GM18858 (cell line): ENCODE data around the gene RNASE4.
"Not testable (repeated sequence)": the region's sequence is repeated elsewhere in the genome, so short reads cannot be mapped to it uniquely, and the experiment has no call there.

Experiments
- ATAC-seq: cut with Tn5 transposase; IDR thresholded peaks from one replicate; pipeline ENCODE4 v1.9.1; 2021; ENCODE audit not compliant: unreplicated experiment

The RNASE4 gene

DNA sequence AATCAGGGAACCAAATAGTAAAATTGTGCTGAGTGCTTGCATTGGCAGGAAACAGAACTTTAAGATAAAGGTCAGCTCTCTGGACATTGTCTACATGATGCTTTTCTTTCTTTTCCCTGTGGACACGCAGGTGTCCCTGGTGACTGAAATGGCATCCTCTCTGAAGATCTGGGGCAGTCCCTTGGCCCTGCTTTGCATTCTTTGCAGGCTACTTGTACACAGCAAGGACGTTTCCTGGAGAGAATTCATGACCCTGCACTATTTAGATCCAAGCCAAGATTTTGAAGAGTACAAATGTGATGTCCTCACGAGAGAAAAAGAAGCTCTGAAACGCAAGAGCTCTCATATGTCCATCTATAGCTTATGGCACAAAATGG, 50.1 kb downstream of the RNASE4 start:
- ATAC-seq, result no peak

DNA sequence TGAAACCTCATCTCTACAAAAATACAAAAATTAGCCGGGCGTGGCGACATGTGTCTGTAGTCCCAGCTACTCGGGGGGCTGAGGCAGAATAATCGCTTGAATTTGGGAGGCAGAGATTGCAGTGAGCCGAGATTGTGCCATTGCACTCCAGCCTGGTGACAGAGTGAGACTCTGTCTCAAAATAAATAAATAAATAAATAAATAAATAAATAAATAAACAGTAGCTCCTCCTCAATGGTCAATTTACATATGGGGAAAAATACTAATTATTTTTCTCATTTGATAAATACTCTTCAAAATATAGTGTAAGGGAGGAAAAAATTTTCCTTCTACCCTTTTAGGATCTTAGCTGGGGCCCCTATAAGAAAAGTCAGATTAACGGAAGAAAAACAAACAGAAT, 53.9 kb downstream of the RNASE4 start:
- not testable (repeated sequence) for ATAC-seq

DNA sequence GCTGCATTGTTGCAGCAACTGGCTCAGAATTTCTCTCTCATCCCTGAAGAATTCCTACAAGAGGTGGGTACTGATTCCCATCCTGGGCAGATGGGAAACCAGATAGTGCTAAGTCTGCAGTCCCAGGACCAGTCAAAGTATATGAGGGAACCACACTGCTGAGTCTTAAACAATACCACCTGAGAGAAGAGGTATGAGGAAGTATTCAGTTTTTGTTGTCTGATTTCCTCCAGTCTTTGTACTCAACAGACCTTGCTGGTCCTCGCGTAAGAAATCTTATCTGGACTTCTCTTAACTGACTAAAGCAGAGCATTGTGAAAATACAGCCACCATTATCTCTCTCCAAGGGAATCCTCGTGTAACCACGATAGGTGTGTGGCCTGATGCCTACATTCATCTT, 57.8 kb downstream of the RNASE4 start:
- no peak for ATAC-seq

DNA sequence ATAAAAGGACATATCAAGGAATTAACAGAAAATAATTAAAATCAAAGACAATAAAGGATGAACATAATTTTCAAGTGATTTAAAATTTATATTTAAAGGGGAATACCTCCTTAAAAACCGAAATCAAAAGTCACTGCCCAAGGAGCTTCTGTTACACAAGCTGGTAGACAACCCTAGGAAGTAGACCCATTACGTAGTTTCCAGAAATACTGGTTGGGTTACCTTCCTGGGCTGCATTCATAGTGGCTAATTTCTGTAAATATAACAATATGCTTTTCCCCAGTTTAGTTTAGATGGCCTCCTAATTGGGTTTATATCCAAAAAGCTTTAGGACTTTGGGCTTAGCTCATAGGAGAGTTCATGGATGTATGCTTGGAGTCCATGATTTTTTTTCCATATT, 59.2 kb downstream of the RNASE4 start:
- ATAC-seq, result no peak

DNA sequence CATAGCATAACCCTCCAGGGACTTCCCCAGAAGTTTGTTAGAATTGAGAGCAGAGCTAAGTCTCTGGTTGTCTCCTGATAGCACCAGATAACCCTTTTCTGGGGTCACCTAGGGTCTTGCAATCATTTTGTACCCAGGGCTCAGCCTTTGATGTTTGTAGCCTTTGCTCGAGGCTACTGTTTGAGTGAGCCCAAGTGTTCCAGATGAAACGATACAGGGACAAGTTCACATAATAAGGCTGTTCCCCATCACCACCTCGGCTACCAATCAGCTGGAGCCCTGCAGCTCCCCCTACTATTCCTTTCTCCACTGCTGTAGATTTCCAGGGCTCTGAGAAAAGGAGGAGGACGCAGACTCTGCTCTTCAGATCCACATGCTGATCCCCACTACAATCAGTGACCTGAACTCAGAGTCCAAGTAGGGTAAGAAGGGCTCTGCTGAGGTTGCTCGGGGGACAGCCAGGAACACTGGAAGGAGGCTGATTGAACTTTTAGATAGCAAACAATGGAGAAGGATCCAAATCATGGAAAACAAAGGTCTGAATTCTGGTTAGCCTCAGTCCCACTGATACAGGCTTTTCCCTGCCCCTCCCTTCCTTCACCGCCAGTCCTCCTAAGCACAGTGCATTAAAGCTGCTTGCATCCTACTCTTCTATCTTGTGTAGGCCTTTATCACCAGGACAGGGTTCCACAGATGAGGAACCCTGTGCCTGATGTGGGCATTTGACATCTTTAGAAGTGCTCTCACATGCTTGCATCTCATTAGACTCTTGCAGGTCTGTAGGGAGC, 61.4 kb downstream of the RNASE4 start, which contains the start of gene EDDM3A:
Gene EDDM3A, plus strand, starts transcription at position 317 of the 788 bp plus-strand sequence. CDS start 1,694 bp downstream, outside the sequence.
- ATAC-seq, result no peak

DNA sequence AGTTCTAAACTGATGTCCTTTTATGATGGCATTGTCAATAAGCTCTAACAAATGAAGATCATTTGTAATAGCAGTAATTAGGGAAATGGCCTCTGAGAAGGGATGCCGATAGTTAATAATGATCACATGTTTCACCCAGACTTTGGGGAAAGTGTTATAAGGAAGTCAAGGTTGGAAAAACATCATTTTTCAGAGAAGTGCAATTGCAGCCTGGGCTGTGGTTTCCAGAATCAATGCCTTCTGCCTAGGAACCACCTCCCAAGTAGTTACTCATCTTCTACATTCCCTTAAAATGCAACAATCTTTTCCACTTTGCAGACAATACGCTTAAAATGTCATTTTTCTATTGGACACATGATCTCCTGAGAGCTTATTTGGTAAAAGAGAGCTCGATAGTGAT, 62.2 kb downstream of the RNASE4 start:
- ATAC-seq, result no peak

DNA sequence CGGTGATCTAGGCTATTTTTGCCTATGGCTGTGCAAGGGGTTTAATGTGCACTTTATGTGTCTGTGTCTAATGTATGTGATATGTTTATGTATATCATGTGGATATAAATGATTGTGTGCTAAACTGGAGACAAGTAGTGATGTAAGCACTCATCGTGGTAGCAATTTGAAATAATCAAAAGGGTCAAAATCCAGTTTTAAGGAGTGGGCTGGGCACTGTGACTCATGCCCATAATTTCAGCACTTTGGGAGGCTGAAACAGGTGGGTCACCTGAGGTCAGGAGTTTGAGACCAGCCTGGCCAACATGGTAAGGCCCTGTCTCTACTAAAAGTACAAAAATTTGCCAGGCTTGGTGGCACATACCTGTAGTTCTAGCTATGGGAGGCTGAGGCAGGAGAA, 64.1 kb downstream of the RNASE4 start:
- no peak for ATAC-seq

DNA sequence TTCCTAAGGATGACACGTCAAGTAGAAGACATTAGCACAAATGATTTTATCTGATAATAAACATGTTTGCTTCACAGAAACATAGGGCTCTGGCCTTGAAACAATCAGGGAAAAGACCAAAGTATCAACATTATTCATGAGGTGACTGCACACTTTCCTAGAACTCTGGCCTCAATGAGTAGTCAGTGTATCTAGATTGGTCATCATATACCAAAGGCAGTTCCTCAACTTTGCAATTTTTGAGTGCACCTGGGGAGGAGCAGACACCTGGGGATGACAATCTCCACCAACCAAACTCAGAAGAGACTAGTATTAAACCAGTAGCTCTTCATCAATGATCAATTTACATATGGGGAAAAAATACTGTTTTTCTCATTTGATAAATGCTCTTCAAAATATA, 65.8 kb downstream of the RNASE4 start:
- no peak for ATAC-seq
